ENCODE data around the gene DCAF8. TPM values are rescaled to one million over a fixed set of nuclear protein-coding genes. Genes with fewer than 3 reads are reported as not detected.

The DCAF8 gene
- total and polyA plus RNA-seq, 2 experiments from 2014 or later, result 79.7 to 80.4 TPM

DNA sequence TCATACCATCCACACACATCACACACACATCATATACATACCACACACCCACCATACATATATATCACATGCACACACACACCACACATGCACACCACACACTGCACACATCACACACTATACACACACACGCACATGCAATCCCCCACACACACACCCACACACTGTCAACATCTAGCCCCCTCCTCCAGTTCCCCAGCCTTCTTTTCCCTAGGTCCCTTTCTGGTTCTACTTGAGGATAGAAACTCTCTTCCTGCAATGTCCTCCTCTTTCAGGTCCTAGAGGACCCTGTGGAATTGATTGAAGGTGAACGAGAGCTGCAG is 67.7 kb downstream of the DCAF8 start:
- no peaks in the 10 kb centered on the region for H3K9me2 ChIP-seq (ENCODE audit: insufficient read depth)
- H3K9me3 ChIP-seq (ENCODE audit: low read depth), result no peaks in the 10 kb centered on the region
- TF ChIP-seq EZH2phosphoT487 (IDR thresholded peaks at IDR 0.05; ENCODE audit: insufficient read depth, low read depth) (no peak), EZH2 (IDR thresholded peaks at IDR 0.05; ENCODE audit: insufficient read depth, poor library complexity, severe bottlenecking) (no peak)
- in situ Hi-C loops (cut with MboI), result no loop called here
- H3K4me2 ChIP-seq (ENCODE audit: unreplicated experiment), result no peak overlapping the region
- no peak overlapping the region for H2AFZ ChIP-seq
- no peaks in the 10 kb centered on the region for H3K36me3 ChIP-seq (ENCODE audit: low read depth)
- no peak overlapping the region for H3K27ac ChIP-seq
- H3K4me1 ChIP-seq (ENCODE audit: insufficient read depth), result peaks cover 9% of the 10 kb centered on the region
- no peak overlapping the region for H3K9ac ChIP-seq
- no peak overlapping the region for H3K4me3 ChIP-seq
- no peaks in the 10 kb centered on the region for H3F3A ChIP-seq (ENCODE audit: insufficient read depth)
- WGBS, 2 experiments (ENCODE audit: low coverage in 1 of 2, low lambda C conversion rate in 2 of 2, missing lambda C conversion rate in 2 of 2), result 44 to 54% methylated on average over 2 of the region's 2 CpGs
- H3K79me2 ChIP-seq (ENCODE audit: insufficient read depth), result no peaks in the 10 kb centered on the region
- no peaks in the 10 kb centered on the region for H4K20me1 ChIP-seq (ENCODE audit: insufficient read depth)
- DNase-seq, result no peak
- no peaks in the 10 kb centered on the region for H3K27me3 ChIP-seq (replicated peaks; ENCODE audit: insufficient read depth)

DNA sequence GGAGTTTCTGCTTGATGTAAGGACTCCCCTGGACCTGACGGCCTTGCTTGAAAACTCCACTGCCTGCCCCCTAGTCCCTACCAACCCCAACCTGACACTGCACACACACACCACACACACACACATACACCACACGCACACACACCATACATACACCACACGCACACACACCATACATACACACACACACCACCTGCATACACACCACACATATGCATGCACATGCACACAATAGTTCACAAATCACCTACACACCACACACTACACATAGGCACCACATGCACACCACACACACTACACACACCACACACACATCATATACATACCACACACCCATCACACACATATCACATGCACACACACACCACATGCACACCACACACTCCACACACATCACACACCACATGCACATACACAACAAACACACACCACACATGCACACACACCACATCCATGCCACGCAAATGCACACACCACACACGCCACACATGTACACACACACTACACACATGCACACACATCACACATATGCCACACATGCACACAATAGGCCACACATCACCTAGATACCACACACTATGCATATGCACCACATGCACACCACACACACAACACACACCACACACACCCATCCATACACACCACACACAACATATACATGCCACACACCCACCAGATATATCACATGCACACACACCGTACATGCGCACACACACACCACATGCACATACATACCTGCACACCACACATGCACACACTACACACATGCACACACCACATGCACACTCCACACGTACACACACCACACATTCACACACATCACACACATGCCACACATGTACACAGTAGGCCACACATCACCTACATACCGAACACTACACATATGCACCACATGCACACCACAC is 68.3 kb downstream of the DCAF8 start:
- no peaks in the 10 kb centered on the region for H4K20me1 ChIP-seq (ENCODE audit: insufficient read depth)
- in situ Hi-C loops (cut with MboI), result no loop called here
- WGBS, 2 experiments (ENCODE audit: low coverage in 1 of 2, low lambda C conversion rate in 2 of 2, missing lambda C conversion rate in 2 of 2), result 76 to 80% methylated on average over 9 of the region's 9 CpGs
- no peak overlapping the region for H3K9ac ChIP-seq
- no peak overlapping the region for H3K4me3 ChIP-seq
- H3K36me3 ChIP-seq (ENCODE audit: low read depth), result no peaks in the 10 kb centered on the region
- no peak overlapping the region for H3K4me2 ChIP-seq (ENCODE audit: unreplicated experiment)
- H3K9me3 ChIP-seq (ENCODE audit: low read depth), result no peaks in the 10 kb centered on the region
- H3K4me1 ChIP-seq (ENCODE audit: insufficient read depth), result peaks cover 9% of the 10 kb centered on the region
- no peaks in the 10 kb centered on the region for H3K9me2 ChIP-seq (ENCODE audit: insufficient read depth)
- no peaks in the 10 kb centered on the region for H3K27me3 ChIP-seq (replicated peaks; ENCODE audit: insufficient read depth)
- H3F3A ChIP-seq (ENCODE audit: insufficient read depth), result no peaks in the 10 kb centered on the region
- H3K27ac ChIP-seq, result no peak overlapping the region
- H2AFZ ChIP-seq, result no peak overlapping the region
- TF ChIP-seq EZH2phosphoT487 (IDR thresholded peaks at IDR 0.05; ENCODE audit: insufficient read depth, low read depth) (no peak), EZH2 (IDR thresholded peaks at IDR 0.05; ENCODE audit: insufficient read depth, poor library complexity, severe bottlenecking) (no peak)
- DNase-seq, result no peak
- no peaks in the 10 kb centered on the region for H3K79me2 ChIP-seq (ENCODE audit: insufficient read depth)

- Histone ChIP-seq H2AFZ (peak overlapping the region; percentile 53), H4K20me1 (ENCODE audit: insufficient read depth) (no peaks in the 10 kb centered on the region), H3F3A (ENCODE audit: insufficient read depth) (no peaks in the 10 kb centered on the region), H3K9me3 (ENCODE audit: low read depth) (no peaks in the 10 kb centered on the region), H3K27me3 (replicated peaks; ENCODE audit: insufficient read depth) (no peaks in the 10 kb centered on the region), H3K4me2 (ENCODE audit: unreplicated experiment) (peak overlapping the region; percentile 59), H3K4me3 (no peak overlapping the region), H3K36me3 (ENCODE audit: low read depth) (no peaks in the 10 kb centered on the region), H3K79me2 (ENCODE audit: insufficient read depth) (no peaks in the 10 kb centered on the region), H3K27ac (peak overlapping the region; percentile 23; the same call in 1 of the 2 replicates), H3K4me1 (ENCODE audit: insufficient read depth) (peaks cover 9% of the 10 kb centered on the region), H3K9me2 (ENCODE audit: insufficient read depth) (no peaks in the 10 kb centered on the region), H3K9ac (peak overlapping the region; percentile 39; the same call in 1 of the 2 replicates)
- in situ Hi-C loops (cut with MboI), result no loop called here
- 18 to 26% methylated on average over 15 to 16 of the region's 16 CpGs for WGBS, 2 experiments (ENCODE audit: low coverage in 1 of 2, low lambda C conversion rate in 2 of 2, missing lambda C conversion rate in 2 of 2)
- TF ChIP-seq EZH2 (IDR thresholded peaks at IDR 0.05; ENCODE audit: insufficient read depth, poor library complexity, severe bottlenecking), result no peak
- no peak for TF ChIP-seq EZH2phosphoT487 (IDR thresholded peaks at IDR 0.05; ENCODE audit: insufficient read depth, low read depth)
- DNase-seq, result peak; percentile 95
Measured at GRCh38 chr1:160193091-160193819, 69.1 kb downstream of the DCAF8 start.

DNA sequence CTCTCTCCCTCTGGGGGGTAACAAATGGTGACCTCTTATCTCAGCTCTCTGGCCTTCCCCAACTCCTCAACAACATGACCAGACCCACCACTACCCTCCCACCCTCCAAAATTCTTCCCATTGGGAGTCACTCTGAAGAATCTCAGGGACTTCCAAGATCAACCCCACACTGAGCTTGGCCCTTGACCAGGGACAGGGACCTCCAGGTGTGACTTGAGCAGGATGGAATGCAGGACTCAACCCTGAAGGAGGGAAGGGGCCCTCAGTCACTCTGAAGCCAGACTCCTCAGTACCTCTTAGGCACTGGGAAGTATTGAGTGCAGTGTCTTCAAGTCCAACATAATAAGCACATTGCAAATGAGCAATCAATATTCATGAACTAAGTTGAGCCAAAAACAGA is 70.1 kb downstream of the DCAF8 start:
- in situ Hi-C loops (cut with MboI), result no loop called here

More for the DNA sequence above, 70.1 kb downstream of the DCAF8 start:
- Histone ChIP-seq H3K9me3 (ENCODE audit: low read depth) (no peaks in the 10 kb centered on the region), H3K27ac (no peak overlapping the region), H3K4me3 (no peak overlapping the region), H3K27me3 (replicated peaks; ENCODE audit: insufficient read depth) (no peaks in the 10 kb centered on the region), H3K36me3 (ENCODE audit: low read depth) (no peaks in the 10 kb centered on the region), H3K9me2 (ENCODE audit: insufficient read depth) (no peaks in the 10 kb centered on the region), H3K9ac (no peak overlapping the region), H3K4me2 (ENCODE audit: unreplicated experiment) (no peak overlapping the region), H4K20me1 (ENCODE audit: insufficient read depth) (no peaks in the 10 kb centered on the region), H3K79me2 (ENCODE audit: insufficient read depth) (no peaks in the 10 kb centered on the region), H3F3A (ENCODE audit: insufficient read depth) (no peaks in the 10 kb centered on the region), H3K4me1 (ENCODE audit: insufficient read depth) (peaks cover 9% of the 10 kb centered on the region), H2AFZ (no peak overlapping the region)
- TF ChIP-seq EZH2phosphoT487 (IDR thresholded peaks at IDR 0.05; ENCODE audit: insufficient read depth, low read depth) (no peak), EZH2 (IDR thresholded peaks at IDR 0.05; ENCODE audit: insufficient read depth, poor library complexity, severe bottlenecking) (no peak)
- no peak for DNase-seq

Measured in GM23248 (cell line).